SK-N-SH (cell line): ENCODE measurements around the gene KIF20B.

ENCODE experiments used
- CTCF ChIP-seq: fragments of 200-600 bp; sonication (generic); IDR thresholded peaks from 2 replicates; pipeline ENCODE4 v1.6.1; 2017; ENCODE audit warnings: antibody characterized with exemption, mild to moderate bottlenecking, moderate library complexity
- POLR2AphosphoS5 ChIP-seq: IDR thresholded peaks from 2 replicates; pipeline ENCODE4 v1.6.1; 2012; ENCODE audit warnings: low read depth, low read length
- TF ChIP-seq, protein P1 (sequence below): fragments of 150-350 bp; IDR thresholded peaks from 2 replicates; pipeline ENCODE4 v1.6.1; 2017; ENCODE audit warnings: antibody characterized with exemption, low read length, low read depth, borderline replicate concordance

DNA sequence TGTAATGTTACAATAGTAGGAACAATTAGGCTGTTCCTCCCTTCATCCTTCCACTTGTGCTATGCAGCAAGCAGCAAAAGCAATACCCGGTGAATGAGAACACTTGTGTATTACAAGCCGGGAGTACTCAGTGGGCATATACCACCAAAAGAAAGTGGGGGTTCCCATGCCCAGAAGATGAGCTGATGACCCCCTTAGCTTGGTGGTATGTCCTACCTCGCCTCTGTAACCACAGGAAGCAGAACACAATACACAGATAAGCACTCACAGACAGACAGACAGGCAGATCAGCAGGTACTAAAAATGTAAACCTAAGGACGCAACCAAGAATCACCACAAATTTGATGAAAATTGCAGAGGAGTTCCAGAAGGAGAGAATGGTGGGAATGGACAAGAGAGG lies 15.5 kb upstream of the KIF20B start:
- TF ChIP-seq POLR2AphosphoS5 (no peak), CTCF (no peak)
- TF ChIP-seq, protein P1, sequence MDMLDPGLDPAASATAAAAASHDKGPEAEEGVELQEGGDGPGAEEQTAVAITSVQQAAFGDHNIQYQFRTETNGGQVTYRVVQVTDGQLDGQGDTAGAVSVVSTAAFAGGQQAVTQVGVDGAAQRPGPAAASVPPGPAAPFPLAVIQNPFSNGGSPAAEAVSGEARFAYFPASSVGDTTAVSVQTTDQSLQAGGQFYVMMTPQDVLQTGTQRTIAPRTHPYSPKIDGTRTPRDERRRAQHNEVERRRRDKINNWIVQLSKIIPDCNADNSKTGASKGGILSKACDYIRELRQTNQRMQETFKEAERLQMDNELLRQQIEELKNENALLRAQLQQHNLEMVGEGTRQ, result no peak
